Spleen (tissue), 7 donors: ENCODE measurements around the gene FRK.

Experiments
- POLR2A ChIP-seq, 3 donors: fragments of 450-650 bp; IDR thresholded peaks; one replicate each; pipeline ENCODE4 v1.5.1; 2017; ENCODE audit warnings: antibody characterized with exemption in 3 of 3, mild to moderate bottlenecking in 1 of 3
- TF ChIP-seq, protein P1 (sequence below), 11 experiments: fragments of 200-600 bp in 7 of 11; fragments of 450-650 bp in 4 of 11; sonication (generic) in 4 of 11; IDR thresholded peaks in 8 of 11; conservative IDR thresholded peaks in 3 of 11; 1 replicate in 7 of 11; 2 replicates in 4 of 11; pipeline versions ENCODE4 v1.4.0 to v1.8.0; 2016 to 2021; ENCODE audit warnings: antibody characterized with exemption in 11 of 11, inconsistent platforms in 4 of 11, mild to moderate bottlenecking in 1 of 11
- donor health status: DM: no; HTN: no; CAD: no; lungs with moderate emphysema.
- donor health status: DM: no; HTN: no; CAD: no.
- donor health status: DM: no; HTN: no; CAD: no.

DNA sequence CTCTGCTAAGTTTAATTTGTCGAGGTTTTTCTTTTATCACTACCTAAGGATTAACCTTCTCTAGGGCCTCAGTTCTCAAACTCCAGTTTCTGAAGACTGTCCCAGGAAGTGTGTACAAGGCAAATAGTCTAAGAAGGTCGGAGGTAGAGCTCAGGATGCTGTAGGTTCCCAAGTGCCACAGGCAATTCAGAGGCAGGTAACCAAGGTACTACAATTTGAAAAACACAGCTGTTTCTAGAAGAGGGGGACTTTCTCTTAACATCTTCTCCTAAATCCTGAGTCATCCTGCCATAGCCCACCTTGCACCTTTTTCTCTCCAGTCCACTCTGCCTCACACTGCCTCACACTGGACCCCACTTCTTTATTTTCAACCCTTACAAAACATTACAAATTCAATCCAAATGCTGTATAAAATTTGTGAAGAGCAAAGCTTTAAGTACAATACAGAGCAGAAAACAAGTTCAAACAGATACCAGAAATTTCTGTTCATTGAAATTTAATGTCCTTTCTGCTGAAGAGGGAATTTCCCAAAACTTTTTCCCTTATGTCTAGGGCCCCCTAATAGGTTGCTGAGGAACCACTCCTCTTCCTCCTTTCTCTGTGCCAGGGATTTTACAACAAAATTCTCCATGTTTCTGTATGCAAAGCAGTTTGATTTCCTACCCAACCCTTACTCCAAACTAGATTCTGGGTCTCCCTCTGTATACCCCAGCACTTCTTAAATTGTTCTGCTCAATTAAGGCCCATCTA lies 43.0 kb downstream of the FRK start:
- TF ChIP-seq, protein P1, sequence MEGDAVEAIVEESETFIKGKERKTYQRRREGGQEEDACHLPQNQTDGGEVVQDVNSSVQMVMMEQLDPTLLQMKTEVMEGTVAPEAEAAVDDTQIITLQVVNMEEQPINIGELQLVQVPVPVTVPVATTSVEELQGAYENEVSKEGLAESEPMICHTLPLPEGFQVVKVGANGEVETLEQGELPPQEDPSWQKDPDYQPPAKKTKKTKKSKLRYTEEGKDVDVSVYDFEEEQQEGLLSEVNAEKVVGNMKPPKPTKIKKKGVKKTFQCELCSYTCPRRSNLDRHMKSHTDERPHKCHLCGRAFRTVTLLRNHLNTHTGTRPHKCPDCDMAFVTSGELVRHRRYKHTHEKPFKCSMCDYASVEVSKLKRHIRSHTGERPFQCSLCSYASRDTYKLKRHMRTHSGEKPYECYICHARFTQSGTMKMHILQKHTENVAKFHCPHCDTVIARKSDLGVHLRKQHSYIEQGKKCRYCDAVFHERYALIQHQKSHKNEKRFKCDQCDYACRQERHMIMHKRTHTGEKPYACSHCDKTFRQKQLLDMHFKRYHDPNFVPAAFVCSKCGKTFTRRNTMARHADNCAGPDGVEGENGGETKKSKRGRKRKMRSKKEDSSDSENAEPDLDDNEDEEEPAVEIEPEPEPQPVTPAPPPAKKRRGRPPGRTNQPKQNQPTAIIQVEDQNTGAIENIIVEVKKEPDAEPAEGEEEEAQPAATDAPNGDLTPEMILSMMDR (IDR thresholded peaks at IDR 0.05 in 8 of 11, conservative IDR thresholded peaks at IDR 0.05 in 3 of 11): no peak
- TF ChIP-seq POLR2A (IDR thresholded peaks at IDR 0.05): no peak
